Omental fat pad (tissue), 4 donors: ENCODE results near the gene ZNF346. TPM values are rescaled to one million over a fixed set of nuclear protein-coding genes. Genes with fewer than 3 reads are reported as not detected.
A peak's percentile ranks its signal among the peaks of the same experiment; 100 is the strongest.

Experiments used
- ATAC-seq: fragments of 150-250 bp; one replicate; pipeline ENCODE4 v1.9.1; 2016; ENCODE audit warnings: mild to moderate bottlenecking, moderate library complexity; ENCODE audit not compliant: low FRiP score
- DNase-seq: peaks from one replicate; pipeline ENCODE4 v3.0.0-alpha.2; 2019; ENCODE audit warnings: low spot score
- total RNA-seq, 4 donors: library from RNA; depleted of rRNA; stranded (reverse); fragments of >200 nt; gene quantifications; one replicate each; pipeline ENCODE4 v1.1.0, GENCODE V29; 2016
- TF ChIP-seq, protein P1 (sequence below), 3 donors: fragments of 450-650 bp; IDR thresholded peaks; one replicate each; pipeline ENCODE4 v1.5.1; 2016 to 2017; ENCODE audit warnings: antibody characterized with exemption in 3 of 3, mild to moderate bottlenecking in 3 of 3, moderate library complexity in 2 of 3

The ZNF346 gene
- total RNA-seq, 4 donors from 2014 or later: 8.3 to 17.7 (median 13.3) TPM

DNA sequence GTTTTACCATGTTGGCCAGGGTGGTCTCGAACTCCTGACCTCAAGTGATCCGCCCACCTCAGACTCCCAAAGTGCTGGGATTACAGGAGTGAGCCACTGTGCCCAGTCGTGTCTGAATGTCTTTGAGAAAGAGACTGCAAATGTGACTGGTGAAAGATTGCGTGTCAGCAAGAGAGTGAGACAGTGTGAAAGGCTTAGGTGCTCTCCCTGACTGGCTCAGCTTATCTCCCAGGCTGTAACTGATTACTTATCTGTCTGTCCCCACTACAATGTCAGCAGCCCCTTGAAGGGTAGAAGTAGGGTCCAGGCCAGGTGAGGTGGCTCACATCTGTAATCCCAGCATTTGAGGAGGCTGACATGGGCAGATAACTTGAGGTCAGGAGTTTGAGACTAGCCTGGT lies 60.9 kb downstream of the ZNF346 start:
- ATAC-seq (no peak), DNase-seq (no peak)
- TF ChIP-seq, protein P1, sequence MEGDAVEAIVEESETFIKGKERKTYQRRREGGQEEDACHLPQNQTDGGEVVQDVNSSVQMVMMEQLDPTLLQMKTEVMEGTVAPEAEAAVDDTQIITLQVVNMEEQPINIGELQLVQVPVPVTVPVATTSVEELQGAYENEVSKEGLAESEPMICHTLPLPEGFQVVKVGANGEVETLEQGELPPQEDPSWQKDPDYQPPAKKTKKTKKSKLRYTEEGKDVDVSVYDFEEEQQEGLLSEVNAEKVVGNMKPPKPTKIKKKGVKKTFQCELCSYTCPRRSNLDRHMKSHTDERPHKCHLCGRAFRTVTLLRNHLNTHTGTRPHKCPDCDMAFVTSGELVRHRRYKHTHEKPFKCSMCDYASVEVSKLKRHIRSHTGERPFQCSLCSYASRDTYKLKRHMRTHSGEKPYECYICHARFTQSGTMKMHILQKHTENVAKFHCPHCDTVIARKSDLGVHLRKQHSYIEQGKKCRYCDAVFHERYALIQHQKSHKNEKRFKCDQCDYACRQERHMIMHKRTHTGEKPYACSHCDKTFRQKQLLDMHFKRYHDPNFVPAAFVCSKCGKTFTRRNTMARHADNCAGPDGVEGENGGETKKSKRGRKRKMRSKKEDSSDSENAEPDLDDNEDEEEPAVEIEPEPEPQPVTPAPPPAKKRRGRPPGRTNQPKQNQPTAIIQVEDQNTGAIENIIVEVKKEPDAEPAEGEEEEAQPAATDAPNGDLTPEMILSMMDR (IDR thresholded peaks at IDR 0.05): no peak

DNA sequence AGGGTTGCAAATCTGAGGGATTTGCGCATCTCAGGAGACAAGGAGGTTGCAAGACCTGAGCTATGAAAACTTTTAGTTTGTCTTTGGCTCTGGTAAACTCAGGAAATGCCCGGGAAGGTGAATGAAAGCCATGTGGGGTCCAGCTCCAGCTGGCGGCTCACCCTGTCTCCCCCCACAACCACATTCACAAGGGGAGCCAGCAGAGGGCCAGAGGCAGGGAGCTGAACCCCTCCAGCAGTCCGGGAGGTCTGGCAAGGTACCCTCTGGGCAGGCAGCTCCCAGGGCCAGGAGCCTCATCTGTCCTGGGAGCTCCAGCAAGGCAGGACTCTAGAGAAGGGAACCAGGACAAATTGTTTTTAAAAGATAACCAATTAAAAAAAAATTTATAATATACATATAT lies 61.7 kb downstream of the ZNF346 start:
- DNase-seq (no peak), ATAC-seq (no peak)
- TF ChIP-seq, protein P1 (IDR thresholded peaks at IDR 0.05): no peak

DNA sequence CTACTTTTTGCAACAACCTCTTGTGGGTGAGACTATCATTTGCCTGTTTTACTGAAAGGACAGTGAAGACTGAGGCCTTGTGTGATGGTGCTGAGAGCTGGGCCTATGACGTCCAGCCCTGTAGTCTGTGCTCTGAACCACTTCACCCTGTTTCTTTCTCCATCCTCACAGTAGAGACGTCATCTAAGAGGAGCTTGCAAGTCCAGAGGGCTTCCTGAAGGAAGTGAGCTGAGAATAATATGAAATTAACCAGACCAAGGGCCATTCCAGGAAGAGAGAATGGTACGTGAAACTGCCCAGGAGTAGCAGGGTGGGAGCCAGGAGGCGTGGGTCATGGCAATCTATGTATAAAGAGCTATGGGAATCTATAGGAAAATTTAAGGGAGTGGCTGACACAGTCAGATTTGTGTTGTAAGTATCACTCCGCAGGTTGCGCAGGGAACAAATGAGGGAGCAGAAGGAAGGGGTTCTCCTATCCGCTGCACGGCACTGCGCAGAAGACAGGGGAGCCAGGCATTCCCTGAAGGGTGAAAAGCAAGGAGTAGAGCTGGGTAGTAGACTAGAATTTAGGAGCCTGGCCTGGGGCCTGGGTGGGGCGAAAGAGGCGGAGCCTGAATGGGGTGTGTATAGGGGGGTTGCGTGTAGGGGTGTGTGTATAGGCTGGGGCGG lies 63.6 kb downstream of the ZNF346 start:
- DNase-seq (no peak), ATAC-seq (no peak)
- TF ChIP-seq, protein P1 (IDR thresholded peaks at IDR 0.05): no peak

DNA sequence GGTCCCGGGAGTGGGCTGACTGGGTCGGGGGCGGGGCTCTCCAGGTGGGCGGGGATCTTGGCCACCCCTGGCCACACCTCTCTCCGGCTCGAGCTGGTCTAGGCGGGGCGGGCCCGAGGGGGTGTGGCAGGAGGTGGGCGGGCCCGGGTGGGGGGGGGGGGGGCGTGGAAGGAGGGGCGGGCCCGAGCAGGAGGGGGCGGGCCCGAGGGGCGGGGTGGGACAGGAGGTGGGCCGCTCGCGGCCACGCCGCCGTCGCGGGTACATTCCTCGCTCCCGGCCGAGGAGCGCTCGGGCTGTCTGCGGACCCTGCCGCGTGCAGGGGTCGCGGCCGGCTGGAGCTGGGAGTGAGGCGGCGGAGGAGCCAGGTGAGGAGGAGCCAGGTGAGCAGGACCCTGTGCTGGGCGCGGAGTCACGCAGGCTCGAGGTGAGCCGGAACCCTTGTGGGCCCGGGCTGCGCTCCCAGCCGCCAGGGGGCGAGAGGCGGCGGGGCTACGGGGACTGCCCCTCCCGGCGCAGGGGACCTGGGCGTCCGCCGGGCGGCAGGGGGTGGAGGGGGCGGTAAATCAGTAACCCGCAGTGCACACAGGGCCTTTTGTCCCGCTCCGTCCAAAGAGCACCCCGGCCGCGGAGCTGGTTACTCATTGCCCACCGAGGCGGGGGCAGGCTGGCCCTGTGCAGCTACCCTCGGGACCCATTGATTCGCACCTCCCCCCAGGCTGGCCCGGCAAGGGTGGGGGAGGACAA lies 64.3 kb downstream of the ZNF346 start, which contains the start of gene FGFR4:
Gene FGFR4 (plus strand): TSS at position 262 of the 744 bp plus-strand sequence. CDS start 2,688 bp downstream, outside the sequence.
- ATAC-seq: peak; percentile 82
- DNase-seq: peak; percentile 32
- TF ChIP-seq, protein P1 (IDR thresholded peaks at IDR 0.05): no peak

DNA sequence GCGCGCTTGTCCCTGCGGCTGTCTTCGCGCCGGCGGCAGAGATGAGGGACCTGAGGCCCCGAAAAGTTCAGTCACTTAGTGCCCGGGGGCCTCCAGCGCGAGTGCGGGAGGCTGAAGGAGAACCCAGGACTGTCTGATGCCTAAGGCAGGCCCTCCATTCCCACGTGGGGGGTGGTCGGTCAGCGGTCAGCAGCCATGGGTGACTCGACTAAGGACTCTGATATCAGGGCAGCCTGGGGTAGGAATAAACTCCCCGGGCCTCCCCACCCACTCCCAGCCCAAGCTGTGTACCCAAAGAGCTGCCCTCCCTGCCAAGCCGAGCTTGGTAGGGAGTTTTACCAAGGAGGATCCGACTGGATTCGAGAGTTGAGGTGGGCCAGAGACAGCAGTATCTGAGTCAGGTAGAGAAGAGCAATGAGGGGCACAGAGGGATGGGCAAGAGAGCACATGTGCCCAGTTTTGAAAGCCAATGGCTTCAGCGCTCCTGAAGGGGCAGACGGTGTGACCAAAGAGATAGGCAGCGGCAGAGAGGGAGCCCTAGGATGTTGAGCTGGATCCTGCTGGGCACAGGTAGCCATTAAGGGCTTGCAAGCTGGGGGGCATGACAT lies 65.0 kb downstream of the ZNF346 start:
- TF ChIP-seq, protein P1 (IDR thresholded peaks at IDR 0.05): no peak
- no peak for DNase-seq
- no peak for ATAC-seq

DNA sequence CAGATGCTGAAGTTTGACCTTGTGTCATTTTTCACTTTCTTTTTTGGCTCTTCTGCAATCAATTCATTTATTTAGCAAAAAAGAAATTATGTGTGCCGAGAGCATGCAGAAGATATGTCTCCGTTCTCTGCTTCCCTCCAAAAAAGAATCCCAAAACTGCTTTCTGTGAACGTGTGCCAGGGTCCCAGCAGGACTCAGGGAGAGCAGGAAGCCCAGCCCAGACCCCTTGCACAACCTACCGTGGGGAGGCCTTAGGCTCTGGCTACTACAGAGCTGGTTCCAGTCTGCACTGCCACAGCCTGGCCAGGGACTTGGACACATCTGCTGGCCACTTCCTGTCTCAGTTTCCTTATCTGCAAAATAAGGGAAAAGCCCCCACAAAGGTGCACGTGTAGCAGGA lies 66.6 kb downstream of the ZNF346 start:
- TF ChIP-seq, protein P1 (IDR thresholded peaks at IDR 0.05): no peak
- DNase-seq: no peak
- no peak for ATAC-seq
